Stimulated activated CD8-positive, alpha-beta memory T cell treated with anti-CD3 and anti-CD28 coated beads, Interleukin-12 subunit alpha, Interleukin-12 subunit beta, amount 100 ng/mL, for 1 hour (primary cell): Measurements from ENCODE around the gene MSLN.

Experiments used
- DNase-seq: peaks from one replicate; pipeline ENCODE4 v3.0.0-alpha.2; 2020; ENCODE audit warnings: low read depth

MSLN gene

DNA sequence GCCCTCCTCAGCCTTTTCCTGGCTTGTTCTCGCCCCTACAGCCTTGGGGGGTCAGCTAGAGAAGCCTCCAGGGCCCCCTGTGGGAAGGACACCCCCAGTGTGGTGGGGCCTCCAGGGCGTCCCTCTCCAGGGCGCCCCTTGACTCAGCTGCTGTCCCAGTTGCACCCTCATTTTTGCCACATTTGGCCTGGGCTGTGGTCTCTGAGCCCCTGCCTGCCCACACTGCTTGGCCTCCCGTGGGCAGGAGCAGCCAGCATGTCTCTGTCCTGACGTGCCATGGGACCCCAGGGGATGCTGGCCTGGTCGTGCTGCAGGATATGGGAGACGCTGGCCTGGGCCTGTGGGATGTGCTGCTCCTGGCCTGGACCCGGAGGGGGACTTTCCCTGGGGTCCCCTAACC, 32.9 kb downstream of the MSLN start:
- DNase-seq: no peak

DNA sequence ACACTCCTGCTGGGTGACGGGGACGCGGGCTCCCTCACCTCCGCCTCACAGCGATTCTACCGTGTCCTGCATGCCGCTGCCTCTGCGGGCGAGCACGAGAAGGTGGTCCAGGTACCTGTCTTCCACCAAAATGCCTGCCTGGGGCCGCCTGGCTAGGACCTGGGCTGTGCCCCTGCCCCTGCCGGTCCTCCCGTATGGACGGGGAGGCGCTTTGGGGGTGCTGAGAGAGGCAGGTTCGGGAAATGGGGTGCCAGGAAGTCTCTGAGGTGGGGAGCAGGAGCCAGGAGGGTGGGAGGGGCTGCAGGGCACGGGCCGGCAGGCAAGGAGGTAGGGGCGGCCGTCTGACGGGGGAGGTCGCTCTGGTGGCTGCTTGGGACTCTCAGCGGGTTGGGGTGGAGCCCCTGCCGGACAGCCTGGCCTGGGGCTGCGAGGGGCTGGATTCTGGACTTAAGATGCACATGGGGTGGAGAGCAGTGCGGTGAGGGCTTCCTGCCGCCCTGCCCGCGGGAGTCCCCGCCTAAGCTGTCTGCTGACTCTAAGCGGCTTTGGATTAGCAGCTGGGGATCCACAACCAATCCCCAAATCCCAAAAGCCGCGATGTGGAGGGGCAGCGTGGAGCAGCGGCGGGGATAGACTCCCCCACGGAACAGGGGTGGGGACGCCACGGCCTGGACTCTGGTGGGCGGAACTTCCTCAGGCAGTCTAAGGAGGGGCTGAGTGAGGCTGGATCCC, 33.7 kb downstream of the MSLN start:
- DNase-seq: no peak

DNA sequence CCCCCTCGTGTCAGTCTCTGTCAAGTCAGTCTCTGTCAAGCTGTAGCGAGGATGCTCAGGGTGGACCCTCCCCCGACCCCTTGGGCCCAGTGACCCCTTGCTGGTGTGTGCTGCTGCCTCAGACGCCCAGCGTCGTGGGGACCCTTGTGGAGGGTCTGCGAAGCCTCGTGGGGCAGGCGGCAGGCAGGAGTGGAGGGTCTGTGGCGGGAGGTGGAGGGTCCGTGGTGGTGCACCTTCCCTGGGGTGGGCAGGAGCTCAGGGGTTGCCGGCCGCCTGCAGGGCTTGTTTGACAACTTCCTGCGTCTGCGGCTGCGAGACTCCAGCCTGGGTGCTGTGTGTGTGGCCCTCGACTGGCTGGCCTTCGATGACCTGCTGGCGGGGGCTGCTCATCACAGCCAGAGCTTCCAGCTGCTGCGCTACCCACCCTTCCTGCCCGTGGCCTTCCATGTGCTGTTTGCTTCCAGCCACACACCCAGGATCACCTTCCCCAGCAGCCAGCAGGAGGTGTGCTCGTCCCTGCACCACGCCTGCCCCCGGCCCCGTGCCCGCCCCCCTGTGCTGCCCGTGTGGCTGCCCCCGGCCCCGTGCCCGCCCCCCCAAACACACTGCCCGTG, 34.4 kb downstream of the MSLN start:
- no peak for DNase-seq

DNA sequence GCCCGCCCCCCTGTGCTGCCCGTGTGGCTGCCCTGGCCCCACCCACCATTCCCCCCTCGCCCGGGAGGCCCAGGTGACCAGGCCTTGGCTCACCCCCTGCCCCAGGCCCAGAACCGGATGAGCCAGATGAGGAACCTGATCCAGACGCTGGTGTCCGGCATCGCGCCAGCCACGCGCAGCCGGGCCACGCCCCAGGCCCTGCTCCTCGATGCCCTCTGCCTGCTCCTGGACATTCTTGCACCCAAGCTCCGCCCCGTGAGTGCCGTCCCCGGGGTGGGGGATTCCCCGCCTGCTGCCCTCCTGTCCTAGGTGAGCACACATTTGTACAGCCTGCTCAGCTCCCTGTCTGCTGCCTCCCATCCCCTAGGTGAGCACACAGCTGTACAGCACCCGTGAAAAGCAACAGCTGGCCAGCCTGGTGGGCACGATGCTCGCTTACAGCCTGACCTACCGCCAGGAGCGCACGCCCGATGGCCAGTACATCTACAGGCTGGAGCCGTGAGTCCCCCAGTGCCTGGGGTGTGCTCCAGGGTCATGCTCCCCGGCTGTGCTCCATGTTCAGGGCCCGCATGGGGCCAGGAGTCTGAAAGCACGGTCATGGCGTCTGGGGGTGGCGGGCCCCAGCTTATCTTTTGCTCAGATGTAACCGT, 35.2 kb downstream of the MSLN start:
- no peak for DNase-seq

GRCh38 chr16:796296-797119, 36.0 kb downstream of the MSLN start:
- DNase-seq: no peak

DNA sequence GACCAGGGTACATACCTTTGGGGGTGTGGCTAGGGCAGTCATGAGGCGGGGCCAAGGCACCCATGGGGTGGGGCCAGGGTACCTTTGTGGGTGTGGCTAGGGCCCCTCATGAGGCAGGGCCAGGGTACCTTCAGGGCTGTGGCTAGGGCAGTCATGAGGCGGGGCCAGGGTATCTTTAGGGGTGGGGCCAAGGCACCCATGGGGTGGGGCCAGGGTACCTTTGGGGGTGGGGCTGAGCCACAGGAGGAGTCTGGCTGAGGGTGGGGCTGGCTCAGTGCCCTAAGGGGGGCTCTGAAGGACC, 36.5 kb downstream of the MSLN start:
- no peak for DNase-seq

DNA sequence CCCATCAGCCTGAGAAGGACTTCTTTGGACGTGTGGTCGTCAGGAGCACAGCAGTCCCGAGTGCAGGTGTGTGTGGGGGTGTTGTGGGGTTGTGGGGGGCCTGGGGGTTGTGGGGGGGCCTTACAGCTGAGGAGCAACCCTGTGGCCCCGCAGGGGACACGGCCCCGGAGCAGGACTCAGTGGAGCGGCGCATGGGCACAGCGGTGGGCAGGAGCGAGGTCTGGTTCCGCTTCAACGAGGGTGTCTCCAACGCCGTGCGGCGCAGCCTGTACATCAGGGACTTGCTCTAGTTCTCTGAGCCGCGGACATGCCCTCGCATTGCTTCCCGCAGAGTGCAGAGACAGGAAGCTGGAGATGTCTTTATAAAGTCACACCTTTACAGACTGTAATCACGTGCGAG, 37.2 kb downstream of the MSLN start:
- no peak for DNase-seq

- no peak for DNase-seq
Measured at GRCh38 chr16:798666-799065, 38.1 kb downstream of the MSLN start.

DNA sequence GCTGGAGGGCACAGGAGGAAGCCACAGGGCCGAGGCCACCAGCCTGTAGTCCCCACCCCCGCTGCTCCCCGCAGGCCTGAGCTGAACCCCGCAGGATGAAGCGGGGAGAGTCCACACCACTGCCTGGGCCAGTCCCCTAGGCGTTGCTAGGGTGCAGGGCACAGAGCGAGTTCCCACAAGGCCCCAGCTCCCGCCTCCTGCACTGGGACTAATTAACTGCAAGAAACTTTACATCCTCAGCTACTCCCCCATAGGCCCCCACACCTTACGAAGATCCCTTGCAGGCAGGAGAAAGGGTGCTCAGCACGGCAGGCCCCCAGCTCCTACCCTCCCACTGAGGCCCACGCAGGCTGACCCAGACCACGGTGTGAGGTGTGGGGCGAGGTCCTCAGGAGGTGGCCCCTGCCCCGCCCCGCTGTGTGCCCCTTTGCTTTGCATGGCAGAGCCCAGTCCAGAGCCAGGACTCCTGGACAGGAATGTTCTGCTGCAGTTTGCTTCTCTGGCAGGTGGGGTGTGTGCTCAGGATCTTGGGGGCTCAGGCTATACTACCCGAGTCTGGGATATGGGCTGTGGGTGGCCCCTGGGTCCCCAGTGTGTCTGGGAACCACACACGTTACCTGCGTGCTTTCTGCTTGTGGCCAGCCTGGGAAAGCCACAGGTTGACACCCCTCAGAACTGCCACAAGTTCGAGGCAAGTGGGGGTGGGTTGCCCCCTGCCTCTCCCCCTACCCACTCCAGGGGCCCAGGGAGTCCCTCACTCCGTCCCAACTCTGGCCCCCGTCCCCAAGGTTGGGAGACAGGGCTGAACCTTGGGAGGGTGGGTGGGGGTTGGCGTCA, 38.8 kb downstream of the MSLN start:
- no peak for DNase-seq

DNA sequence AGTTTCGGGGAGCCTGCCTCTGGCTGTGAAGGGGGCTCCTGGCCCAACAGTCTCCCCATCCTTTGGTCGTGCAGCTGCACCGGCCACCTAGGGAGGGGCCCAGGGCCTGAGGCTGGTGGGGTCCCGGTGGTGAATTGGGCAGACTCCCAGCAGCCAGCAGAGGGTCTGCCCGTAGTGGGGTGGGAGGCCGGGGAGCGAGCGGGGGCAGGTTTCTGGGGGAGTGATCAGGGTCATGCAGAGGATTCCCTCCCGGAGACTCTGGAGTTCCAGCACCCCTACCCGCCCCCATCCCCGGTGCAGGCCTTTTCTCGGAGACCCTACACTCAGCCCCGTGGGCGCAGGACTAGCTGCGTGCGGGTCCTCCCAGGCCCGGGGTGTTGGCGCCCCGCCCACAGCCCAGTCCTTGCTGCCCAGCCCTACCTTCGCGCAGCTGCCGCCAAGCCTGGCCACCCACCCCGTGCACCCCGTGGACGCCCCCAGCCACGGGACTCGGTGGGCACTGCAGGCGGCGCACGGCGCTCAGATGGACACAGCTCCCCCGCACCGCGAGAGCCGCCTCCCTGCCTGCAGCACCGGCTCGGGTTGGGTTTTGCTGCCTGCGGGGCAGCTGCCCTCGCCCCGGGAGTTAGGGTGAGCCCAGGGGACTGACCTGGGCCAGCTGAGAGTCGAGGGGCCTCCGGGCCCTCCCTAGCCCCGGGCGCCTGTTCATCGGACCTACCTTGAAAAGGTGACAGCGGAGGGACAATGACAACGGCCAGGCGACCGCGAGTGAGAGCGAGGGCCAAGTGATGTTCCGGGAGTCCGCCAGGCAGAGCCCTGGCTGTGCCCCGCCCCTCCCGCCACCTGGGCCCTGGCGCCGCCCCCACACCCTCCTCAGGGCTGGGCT, 39.7 kb downstream of the MSLN start, which contains the start of gene GNG13:
Gene GNG13 (minus strand): TSS at position 787 of the 886 bp plus-strand sequence. CDS start 1,657 bp downstream, outside the sequence.
- no peak for DNase-seq

DNA sequence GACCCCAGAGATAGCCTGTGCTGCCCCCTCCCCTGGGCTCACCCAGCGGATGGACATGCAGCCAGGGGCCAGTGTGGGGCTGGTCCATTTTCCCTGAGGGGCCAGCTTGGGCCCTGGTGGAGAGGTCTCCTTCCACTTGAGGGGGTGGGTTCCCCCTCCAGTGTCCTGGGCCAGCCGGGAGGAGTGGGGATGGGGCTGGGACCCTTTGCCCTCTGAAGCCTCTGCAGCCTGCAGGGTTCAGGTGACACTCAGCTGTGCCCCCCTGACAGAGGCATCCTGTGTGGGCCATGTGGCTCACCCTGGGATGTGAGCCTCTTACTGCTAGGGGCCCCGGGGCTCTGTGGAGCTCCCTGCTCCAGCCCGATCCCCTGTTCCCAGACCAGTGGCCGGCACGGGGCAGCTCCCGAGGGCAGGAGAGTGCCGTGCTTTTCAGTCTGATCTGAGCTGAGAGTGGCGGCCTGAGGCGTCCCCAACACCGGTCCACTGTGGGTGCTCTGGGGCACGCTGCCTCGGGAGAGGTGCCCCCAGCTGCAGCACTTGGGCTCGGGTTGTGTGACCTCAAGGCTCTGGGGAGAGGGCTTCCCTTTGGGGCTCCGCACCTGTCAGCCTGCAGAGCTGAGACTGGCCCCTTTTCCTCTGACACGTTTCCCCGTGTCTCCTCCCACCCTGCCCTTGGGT, 40.4 kb downstream of the MSLN start:
- DNase-seq: no peak

DNA sequence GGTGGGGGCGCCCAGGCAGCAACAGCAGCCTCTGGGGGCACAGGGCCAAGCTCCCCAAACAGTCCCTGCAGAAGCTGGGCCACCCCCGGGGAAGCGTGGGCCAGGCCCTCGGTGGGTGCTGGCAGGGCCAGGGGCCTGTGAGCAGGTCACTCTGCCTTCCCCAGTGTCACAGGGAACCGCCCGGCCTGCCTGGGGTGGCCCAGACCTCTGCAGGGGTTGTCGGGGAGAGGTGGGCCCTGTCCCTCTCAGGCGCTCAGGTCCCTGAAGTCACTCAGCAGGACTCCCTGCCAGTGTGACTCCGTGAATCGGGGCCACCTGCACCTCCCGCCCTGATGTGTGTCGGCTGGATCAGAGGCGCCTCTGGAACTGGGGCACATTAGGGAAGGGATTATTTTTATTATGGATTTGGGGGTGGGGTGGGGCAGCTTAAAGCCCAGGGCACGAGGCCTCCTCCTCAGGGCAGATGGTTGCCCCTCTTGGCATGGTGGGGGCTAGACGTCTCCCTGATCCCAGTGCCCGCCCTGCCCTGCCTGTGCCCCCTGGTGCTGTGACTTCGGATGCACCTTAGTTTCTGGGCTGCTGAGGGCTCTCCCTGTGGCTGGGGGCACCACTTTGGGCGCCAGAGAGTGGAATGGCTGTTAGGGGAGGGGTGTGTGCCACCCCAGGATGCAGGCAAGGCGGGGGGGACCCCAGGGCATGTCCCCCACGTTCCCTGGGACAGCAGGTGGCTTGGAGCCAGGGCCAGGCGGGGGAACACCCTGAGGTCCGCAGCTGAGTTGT, 41.2 kb downstream of the MSLN start:
- no peak for DNase-seq

- DNase-seq: no peak
Measured at GRCh38 chr16:802461-802860, 41.9 kb downstream of the MSLN start.

DNA sequence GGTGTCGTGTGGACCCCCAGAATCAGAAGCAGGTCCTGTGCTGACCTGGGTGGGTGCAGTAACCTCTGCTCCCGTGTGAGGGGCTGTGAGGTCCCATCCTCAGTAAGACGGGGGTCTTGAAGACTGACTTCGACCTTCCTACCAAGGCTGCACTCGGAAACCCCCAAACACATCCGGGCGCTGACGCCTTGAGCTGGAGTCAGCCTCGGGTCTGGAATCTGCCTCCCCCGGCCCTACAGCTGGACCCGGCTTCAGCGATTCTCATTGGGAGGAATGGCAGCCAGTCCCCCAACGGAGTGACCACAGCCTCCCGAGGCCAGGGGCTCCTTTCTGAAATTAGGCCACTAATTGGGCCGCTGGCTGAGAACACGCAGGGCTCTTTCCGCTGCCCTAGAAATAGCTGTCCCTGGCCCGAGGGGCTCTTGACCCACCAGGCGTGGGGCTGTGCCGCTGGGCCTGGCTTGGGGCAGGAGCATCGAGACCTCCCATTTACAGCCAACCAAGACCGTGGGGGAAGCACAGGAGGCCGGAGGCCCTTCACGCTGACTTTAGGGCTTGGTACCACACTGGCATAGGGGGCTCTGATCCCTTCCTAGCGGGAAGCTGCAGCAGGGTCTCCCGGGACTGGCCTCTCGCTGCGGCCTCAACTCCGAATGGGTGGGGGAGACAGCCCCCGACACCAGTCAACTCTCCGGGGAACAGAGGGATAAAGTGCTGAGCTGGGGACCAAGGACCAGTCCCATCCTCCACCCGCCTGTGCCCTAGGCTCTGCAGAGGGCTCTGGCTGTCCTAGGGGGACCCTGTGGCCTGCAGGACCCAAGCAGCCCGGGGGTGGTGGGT, 42.6 kb downstream of the MSLN start:
- DNase-seq: no peak

- DNase-seq: no peak
Measured at GRCh38 chr16:803754-804080, 43.2 kb downstream of the MSLN start.

DNA sequence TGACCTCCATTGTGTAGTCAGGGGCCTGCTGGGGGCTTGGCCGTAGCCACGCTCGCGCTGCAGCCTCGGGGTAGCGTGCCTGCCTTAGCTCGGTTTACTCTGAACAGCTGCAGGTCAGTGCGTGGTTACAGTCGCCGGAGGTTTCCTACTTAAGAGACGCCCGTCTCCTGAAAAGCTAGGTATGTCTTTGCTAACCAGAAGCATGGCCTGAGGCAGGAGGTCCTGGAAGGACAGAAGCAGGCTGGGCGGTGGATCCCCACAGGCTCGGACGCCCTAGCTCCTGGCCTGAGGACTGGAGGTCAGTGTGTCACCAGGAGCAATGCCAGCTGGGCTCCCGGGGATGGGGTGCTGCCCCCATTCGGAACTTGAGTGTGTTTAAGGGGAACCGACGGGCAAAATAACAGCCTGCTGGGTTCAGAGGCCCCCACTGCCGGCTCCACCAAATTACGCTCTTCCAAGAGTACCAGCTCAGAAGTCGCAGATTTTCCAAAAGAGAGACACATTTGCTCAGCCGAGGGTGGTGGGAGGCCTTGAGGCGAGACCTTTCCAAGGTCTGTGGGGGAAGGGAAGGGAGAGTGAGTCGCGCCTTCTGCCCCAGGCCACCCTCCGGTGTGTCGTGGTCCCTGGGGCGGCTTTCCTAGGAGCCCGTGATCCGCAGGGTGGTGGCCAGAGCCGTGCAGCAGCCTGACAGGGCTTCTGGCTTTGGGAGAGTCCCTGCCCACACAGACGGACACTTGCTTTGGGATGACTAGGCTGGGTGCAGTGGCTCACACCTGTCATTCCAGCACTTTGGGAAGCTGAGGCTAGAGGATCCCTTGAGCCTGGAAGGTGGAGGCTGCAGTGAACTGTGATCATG, 43.9 kb downstream of the MSLN start:
- DNase-seq: no peak

DNA sequence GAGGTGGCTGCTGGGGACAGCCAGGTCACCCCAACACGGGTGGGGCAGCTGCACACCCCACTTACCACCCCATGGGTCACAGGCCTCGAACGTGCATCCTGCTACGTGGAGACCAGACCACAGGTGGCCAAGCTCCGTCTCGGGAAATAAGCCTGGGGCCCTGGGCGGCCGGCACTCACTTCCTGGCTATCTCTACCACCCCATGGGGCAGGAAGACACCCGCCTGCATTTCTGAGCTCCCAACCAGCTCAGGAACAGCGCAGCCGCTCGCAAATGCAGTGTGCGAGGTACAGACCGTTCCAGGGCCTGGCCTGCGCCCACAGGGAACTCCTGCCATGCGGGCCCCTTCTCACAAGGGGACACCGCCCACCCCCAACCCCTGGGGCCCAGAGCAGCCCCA, 44.9 kb downstream of the MSLN start:
- no peak for DNase-seq
